Panc1 (cell line): Measurements from ENCODE around the gene GMEB1. TPM values are rescaled to one million over a fixed set of nuclear protein-coding genes. Genes with fewer than 3 reads are reported as not detected.
A peak's percentile ranks its signal among the peaks of the same experiment; 100 is the strongest.

Source experiments
- ATAC-seq: fragments of 200-7000 bp; cut with Tn5 transposase; 2 replicates; pipeline ENCODE4 v1.9.1; 2020; ENCODE audit warnings: mild to moderate bottlenecking, moderate library complexity
- BruUV-seq: library from RNA; stranded (reverse); fragments of 400-500 nt; replicated peaks from 2 replicates; lab custom pipeline; 2021; lab: Mats Ljungman, UMichigan
- CTCF ChIA-PET: fragments of 300-600 bp; sonication (Branson Sonifier 250); formaldehyde crosslinking; loops from one replicate; lab custom pipeline; 2022; ENCODE audit warnings: antibody characterized with exemption; lab: Charles Lee
- POLR2A ChIA-PET: fragments of 300-600 bp; sonication (Branson Sonifier 250); formaldehyde crosslinking; loops from one replicate; lab custom pipeline; 2022; ENCODE audit warnings: antibody characterized with exemption; lab: Charles Lee
- DNase-seq: peaks from one replicate; pipeline ENCODE4 v3.0.0-alpha.2; 2010; ENCODE audit warnings: low read depth, low spot score
- H3K27ac ChIP-seq: 2 replicates; pipeline ENCODE4 v1.5.1; 2011; ENCODE audit warnings: mild to moderate bottlenecking, low read length, inconsistent platforms
- H3K27me3 ChIP-seq: fragments of 200-500 bp; sonication (Bioruptor generic); 2 replicates; pipeline ENCODE4 v1.6.0; 2014; ENCODE audit warnings: low read length, inconsistent platforms; ENCODE audit not compliant: control insufficient read depth, insufficient read depth
- H3K36me3 ChIP-seq: fragments of 200-500 bp; sonication (Bioruptor generic); 2 replicates; pipeline ENCODE4 v1.5.1; 2014; ENCODE audit warnings: inconsistent platforms, mild to moderate bottlenecking, low read length, moderate library complexity; ENCODE audit not compliant: control insufficient read depth, insufficient read depth
- H3K4me1 ChIP-seq: 2 replicates; pipeline ENCODE4 v1.5.1; 2011; ENCODE audit warnings: inconsistent platforms, mild to moderate bottlenecking, low read length, moderate library complexity; ENCODE audit not compliant: control insufficient read depth, insufficient read depth
- H3K4me3 ChIP-seq, 2 experiments: 2 replicates each; pipeline ENCODE4 v1.5.1; 2011 to 2012; ENCODE audit warnings: low read depth in 2 of 2, low read length in 2 of 2, mild to moderate bottlenecking in 2 of 2, inconsistent platforms in 1 of 2, moderate library complexity in 1 of 2
- H3K9me3 ChIP-seq: fragments of 200-500 bp; sonication (Bioruptor generic); 2 replicates; pipeline ENCODE4 v1.5.1; 2014; ENCODE audit warnings: low read depth, mild to moderate bottlenecking, inconsistent platforms, low read length, moderate library complexity; ENCODE audit not compliant: control insufficient read depth, insufficient read depth
- CTCF ChIP-seq: fragments of 450-650 bp; IDR thresholded peaks from 2 replicates; pipeline ENCODE4 v1.5.1; 2017; ENCODE audit warnings: mild to moderate bottlenecking
- POLR2AphosphoS5 ChIP-seq: IDR thresholded peaks from 2 replicates; pipeline ENCODE4 v1.6.1; 2012; ENCODE audit warnings: mild to moderate bottlenecking, low read depth, low read length, moderate library complexity
- SIN3A ChIP-seq: IDR thresholded peaks from 2 replicates; pipeline ENCODE4 v1.6.1; 2012; ENCODE audit warnings: low read depth, mild to moderate bottlenecking, low read length, moderate library complexity, borderline replicate concordance; ENCODE audit not compliant: insufficient read depth
- TCF7L2 ChIP-seq: IDR thresholded peaks from 2 replicates; pipeline ENCODE4 v1.6.1; 2011; ENCODE audit warnings: mild to moderate bottlenecking, low read depth, low read length, inconsistent platforms
- in situ Hi-C: cut with HindIII; loops from 2 replicates; pipeline ENCODE4 v1.10.0; 2016; ENCODE audit warnings: low sequenced_read_pairs, low pct_unique_long_range_greater_than_20kb
- intact Hi-C: fragments of 100-400 bp; cut with micrococcal nuclease; formaldehyde crosslinking; loops from one replicate; pipeline ENCODE4 v1.10.0; 2022; ENCODE audit not compliant: unreplicated experiment
- total RNA-seq: library from RNA; stranded (reverse); gene quantifications from one replicate; pipeline ENCODE4 v1.2.1, GENCODE V29; 2021; ENCODE audit not compliant: unreplicated experiment
- TF ChIP-seq, protein P1 (sequence below), 2 experiments: IDR thresholded peaks; 2 replicates each; pipeline ENCODE4 v1.6.1; 2011 to 2012; ENCODE audit warnings: low read depth in 2 of 2, control low read depth in 1 of 2, low read length in 1 of 2, mild to moderate bottlenecking in 1 of 2, moderate library complexity in 1 of 2; ENCODE audit not compliant: insufficient read depth in 1 of 2

The GMEB1 gene
- total RNA-seq, 1 experiment from 2014 or later, result 13.8 TPM

DNA sequence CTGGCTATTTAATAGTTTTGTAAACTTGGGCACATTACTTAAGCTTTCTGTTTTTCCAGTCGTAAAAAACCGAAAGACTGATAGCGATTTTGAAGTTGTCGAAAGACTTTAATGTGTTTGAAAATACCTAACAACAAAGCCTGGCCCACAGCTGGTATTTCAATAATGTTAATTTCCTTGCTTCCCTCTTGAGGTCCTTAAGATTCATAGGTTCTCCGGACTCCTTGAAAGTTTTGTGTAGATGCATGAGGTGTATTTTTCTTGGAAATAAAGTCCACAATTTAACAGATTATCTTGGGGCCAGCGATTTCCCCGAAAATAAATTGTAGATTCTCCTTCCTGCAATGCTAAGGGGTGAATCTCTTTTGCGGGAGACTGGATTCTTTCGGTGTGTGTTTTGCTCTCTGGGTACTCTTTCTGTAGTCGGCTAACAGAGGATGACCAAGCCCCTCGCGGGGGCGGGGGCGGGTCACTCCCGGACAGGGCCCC is 67.4 kb downstream of the GMEB1 start:
- POLR2A ChIA-PET, result interaction anchor here (0.6 to 1.4 kb wide), 2 partner anchors 17 to 68 kb away, joined by 11 to 14 read pairs; partner anchors contain the start of gene GMEB1
- no peak for ATAC-seq
- in situ Hi-C loops, result no loop called here

DNA sequence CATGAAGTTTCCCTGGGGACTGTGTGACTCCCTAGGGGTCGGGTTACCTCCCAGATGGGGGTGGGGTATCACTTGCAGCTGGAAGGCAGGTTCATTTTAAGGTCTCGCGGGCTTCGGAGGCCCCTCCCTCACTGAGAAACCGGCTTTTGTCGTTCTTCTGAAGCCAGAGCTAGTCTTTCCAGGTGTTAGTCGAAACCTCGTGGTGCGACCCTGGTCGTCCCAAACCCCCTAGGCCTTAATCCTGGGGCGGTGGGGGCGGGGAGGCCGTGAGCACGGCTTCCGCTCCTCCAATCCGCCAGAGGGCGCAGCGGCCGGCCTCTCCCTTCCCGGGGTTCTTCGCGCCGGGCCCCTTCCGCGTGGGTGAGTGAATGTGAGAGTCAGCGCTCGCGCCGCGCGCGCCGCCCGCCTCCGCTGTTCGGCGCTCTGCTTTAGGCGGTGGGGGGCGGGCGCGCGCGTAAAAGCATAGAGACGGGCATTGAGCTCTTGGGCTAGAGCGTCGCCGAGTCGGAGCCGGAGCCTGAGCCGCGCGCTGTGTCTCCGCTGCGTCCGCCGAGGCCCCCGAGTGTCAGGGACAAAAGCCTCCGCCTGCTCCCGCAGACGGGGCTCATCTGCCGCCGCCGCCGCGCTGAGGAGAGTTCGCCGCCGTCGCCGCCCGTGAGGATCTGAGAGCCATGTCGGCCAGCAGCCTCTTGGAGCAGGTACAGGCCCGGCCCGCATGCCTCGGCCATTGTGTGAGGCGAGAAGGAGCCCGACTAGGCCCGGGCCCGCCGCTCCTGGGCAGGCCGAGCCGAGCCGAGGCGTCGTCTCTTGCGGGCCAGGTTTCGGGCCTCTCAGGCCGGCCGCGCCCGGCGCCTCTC is 68.1 kb downstream of the GMEB1 start, which contains the start of gene YTHDF2:
Gene YTHDF2 (plus strand): TSS at position 491 of the 857 bp plus-strand sequence. CDS start 181 bp downstream, at position 672.
- peak within 1 kb of the TSS; percentile 94 to 95 for H3K4me3 ChIP-seq
- H3K9me3 ChIP-seq, result no peaks in the 10 kb centered on the region
- H3K36me3 ChIP-seq, result peaks cover 32% of the 10 kb centered on the region
- peak; percentile 55; the same call in 1 of the 2 replicates for TF ChIP-seq TCF7L2
- peak; percentile 98 for TF ChIP-seq CTCF
- peak; percentile 65 for TF ChIP-seq POLR2AphosphoS5
- TF ChIP-seq, protein P1, sequence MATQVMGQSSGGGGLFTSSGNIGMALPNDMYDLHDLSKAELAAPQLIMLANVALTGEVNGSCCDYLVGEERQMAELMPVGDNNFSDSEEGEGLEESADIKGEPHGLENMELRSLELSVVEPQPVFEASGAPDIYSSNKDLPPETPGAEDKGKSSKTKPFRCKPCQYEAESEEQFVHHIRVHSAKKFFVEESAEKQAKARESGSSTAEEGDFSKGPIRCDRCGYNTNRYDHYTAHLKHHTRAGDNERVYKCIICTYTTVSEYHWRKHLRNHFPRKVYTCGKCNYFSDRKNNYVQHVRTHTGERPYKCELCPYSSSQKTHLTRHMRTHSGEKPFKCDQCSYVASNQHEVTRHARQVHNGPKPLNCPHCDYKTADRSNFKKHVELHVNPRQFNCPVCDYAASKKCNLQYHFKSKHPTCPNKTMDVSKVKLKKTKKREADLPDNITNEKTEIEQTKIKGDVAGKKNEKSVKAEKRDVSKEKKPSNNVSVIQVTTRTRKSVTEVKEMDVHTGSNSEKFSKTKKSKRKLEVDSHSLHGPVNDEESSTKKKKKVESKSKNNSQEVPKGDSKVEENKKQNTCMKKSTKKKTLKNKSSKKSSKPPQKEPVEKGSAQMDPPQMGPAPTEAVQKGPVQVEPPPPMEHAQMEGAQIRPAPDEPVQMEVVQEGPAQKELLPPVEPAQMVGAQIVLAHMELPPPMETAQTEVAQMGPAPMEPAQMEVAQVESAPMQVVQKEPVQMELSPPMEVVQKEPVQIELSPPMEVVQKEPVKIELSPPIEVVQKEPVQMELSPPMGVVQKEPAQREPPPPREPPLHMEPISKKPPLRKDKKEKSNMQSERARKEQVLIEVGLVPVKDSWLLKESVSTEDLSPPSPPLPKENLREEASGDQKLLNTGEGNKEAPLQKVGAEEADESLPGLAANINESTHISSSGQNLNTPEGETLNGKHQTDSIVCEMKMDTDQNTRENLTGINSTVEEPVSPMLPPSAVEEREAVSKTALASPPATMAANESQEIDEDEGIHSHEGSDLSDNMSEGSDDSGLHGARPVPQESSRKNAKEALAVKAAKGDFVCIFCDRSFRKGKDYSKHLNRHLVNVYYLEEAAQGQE (IDR thresholded peaks at IDR 0.05; ENCODE audit: insufficient read depth in 1 of 2, low read depth in 2 of 2, low read length in 1 of 2), result peak in 1 of 2 experiments; percentile 45; a peak in 1 of 4 replicates
- TF ChIP-seq SIN3A, result peak; percentile 90; the same call in 1 of the 2 replicates
- no peaks in the 10 kb centered on the region for H3K27me3 ChIP-seq
- peaks cover 26% of the 10 kb centered on the region for H3K4me1 ChIP-seq
- peak within 1 kb of the TSS; percentile 98 for H3K27ac ChIP-seq
- in situ Hi-C loops (no loop called here), intact Hi-C loops (loop anchor here (1.0 kb wide), 1 partner anchor 88 kb away; the partner anchor contains the start of gene RNU11)
- ATAC-seq (peak; percentile 97), DNase-seq (peak; percentile 61)
- BruUV-seq, result no TSS peak
- CTCF ChIA-PET, result interaction anchor here (0.5 to 0.7 kb wide), 12 partner anchors 11 to 296 kb away, joined by 3 to 19 read pairs (median 6); partner anchors contain the start of genes GMEB1 and TAF12
- POLR2A ChIA-PET, result interaction anchor here (0.6 to 1.4 kb wide), 4 partner anchors 18 to 123 kb away, joined by 6 to 14 read pairs (median 10); partner anchors contain the start of gene GMEB1

More for the DNA sequence above, 67.4 kb downstream of the GMEB1 start:
- Histone ChIP-seq H3K27me3 (no peaks in the 10 kb centered on the region), H3K27ac (peak overlapping the region; percentile 98), H3K9me3 (no peaks in the 10 kb centered on the region), H3K4me1 (peaks cover 26% of the 10 kb centered on the region), H3K4me3 (peak overlapping the region; percentile 94 to 95), H3K36me3 (peaks cover 30% of the 10 kb centered on the region)
- no peak for TF ChIP-seq CTCF
- TF ChIP-seq TCF7L2, result no peak
- no peak for TF ChIP-seq POLR2AphosphoS5
- TF ChIP-seq, protein P1 (IDR thresholded peaks at IDR 0.05; ENCODE audit: insufficient read depth in 1 of 2, low read depth in 2 of 2, low read length in 1 of 2), result no peak
- no peak for TF ChIP-seq SIN3A
- DNase-seq, result no peak
- no TSS peak for BruUV-seq
- intact Hi-C loops, result no loop called here
- CTCF ChIA-PET, result interaction anchor here (0.7 kb wide), 1 partner anchor 10 kb away, joined by 3 read pairs; no protein-coding TSS in a partner anchor
